Osteoblast (primary cell): ENCODE data around the gene ENPP3. TPM values are rescaled to one million over a fixed set of nuclear protein-coding genes. Genes with fewer than 3 reads are reported as not detected.
A peak's percentile ranks its signal among the peaks of the same experiment; 100 is the strongest.

Source experiments
- DNase-seq: peaks from one replicate; pipeline ENCODE4 v3.0.0; 2011; ENCODE audit warnings: low spot score, mixed read lengths; ENCODE audit not compliant: insufficient read length; ENCODE audit errors: missing footprints
- H2AFZ ChIP-seq: 2 replicates; pipeline ENCODE4 v1.6.0; 2011; ENCODE audit warnings: mild to moderate bottlenecking, low read length
- H3K27ac ChIP-seq: 2 replicates; pipeline ENCODE4 v1.5.1; 2011; ENCODE audit warnings: mild to moderate bottlenecking, low read depth, low read length, moderate library complexity
- H3K27me3 ChIP-seq: 2 replicates; pipeline ENCODE4 v1.6.0; 2012; ENCODE audit warnings: mild to moderate bottlenecking, control low read depth, inconsistent platforms, low read length, moderate library complexity; ENCODE audit not compliant: insufficient read depth
- H3K36me3 ChIP-seq: 2 replicates; pipeline ENCODE4 v1.5.1; 2011; ENCODE audit warnings: mild to moderate bottlenecking, low read length, control low read depth, moderate library complexity; ENCODE audit not compliant: insufficient read depth
- H3K4me1 ChIP-seq: 2 replicates; pipeline ENCODE4 v1.5.1; 2011; ENCODE audit warnings: mild to moderate bottlenecking, low read length, control low read depth, moderate library complexity; ENCODE audit not compliant: insufficient read depth
- H3K4me2 ChIP-seq: 2 replicates; pipeline ENCODE4 v1.6.0; 2011; ENCODE audit warnings: mild to moderate bottlenecking, low read length; ENCODE audit not compliant: insufficient read depth
- H3K4me3 ChIP-seq: fragments of 200-600 bp; sonication (generic); 3 replicates; pipeline ENCODE4 v1.5.1; 2012; ENCODE audit warnings: mild to moderate bottlenecking, low read length, inconsistent platforms; ENCODE audit not compliant: insufficient read depth
- H3K79me2 ChIP-seq: 2 replicates; pipeline ENCODE4 v1.6.0; 2012; ENCODE audit warnings: mild to moderate bottlenecking, low read length, control low read depth, inconsistent platforms; ENCODE audit not compliant: insufficient read depth
- H3K9me3 ChIP-seq: 2 replicates; pipeline ENCODE4 v1.5.1; 2011; ENCODE audit warnings: low read depth, low read length, control low read depth
- H4K20me1 ChIP-seq: 2 replicates; pipeline ENCODE4 v1.6.0; 2012; ENCODE audit warnings: mild to moderate bottlenecking, low read length, control low read depth; ENCODE audit not compliant: insufficient read depth
- total RNA-seq: library from RNA; depleted of rRNA; stranded (reverse); fragments of >200 nt; gene quantifications from 2 replicates; pipeline ENCODE4 v1.2.3, GENCODE V29; 2012
- TF ChIP-seq, protein P1 (sequence below): IDR thresholded peaks from 2 replicates; pipeline ENCODE4 v1.5.1; 2011; ENCODE audit warnings: mild to moderate bottlenecking, low read depth, low read length, moderate library complexity; ENCODE audit errors: extremely low read depth

ENPP3 gene
- total RNA-seq, 1 donor, result not detected

DNA sequence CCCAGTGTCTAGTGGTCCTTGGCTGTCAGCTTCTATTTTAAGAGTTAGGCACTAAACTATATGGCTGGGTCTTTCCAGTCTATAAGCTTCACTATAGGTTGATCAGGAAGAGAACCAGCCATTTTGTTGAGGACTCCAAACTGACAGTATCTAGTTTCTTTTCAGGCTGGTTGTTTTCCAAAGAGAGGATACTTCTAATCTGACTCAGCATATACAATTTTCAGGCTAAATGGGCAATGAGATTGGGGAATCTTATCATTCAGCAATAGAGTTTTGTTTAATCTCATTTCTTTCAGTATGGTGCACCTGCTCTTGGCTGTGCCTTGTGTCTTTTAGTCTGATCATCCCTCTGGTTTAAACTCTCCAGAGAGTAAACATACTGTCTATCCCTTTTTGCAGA is 94.1 kb downstream of the ENPP3 start:
- H3K4me1 ChIP-seq, result peaks cover 28% of the 10 kb centered on the region
- no peak overlapping the region for H3K4me3 ChIP-seq
- no peaks in the 10 kb centered on the region for H3K9me3 ChIP-seq
- no peaks in the 10 kb centered on the region for H3K27me3 ChIP-seq
- H3K36me3 ChIP-seq, result no peaks in the 10 kb centered on the region
- TF ChIP-seq, protein P1, sequence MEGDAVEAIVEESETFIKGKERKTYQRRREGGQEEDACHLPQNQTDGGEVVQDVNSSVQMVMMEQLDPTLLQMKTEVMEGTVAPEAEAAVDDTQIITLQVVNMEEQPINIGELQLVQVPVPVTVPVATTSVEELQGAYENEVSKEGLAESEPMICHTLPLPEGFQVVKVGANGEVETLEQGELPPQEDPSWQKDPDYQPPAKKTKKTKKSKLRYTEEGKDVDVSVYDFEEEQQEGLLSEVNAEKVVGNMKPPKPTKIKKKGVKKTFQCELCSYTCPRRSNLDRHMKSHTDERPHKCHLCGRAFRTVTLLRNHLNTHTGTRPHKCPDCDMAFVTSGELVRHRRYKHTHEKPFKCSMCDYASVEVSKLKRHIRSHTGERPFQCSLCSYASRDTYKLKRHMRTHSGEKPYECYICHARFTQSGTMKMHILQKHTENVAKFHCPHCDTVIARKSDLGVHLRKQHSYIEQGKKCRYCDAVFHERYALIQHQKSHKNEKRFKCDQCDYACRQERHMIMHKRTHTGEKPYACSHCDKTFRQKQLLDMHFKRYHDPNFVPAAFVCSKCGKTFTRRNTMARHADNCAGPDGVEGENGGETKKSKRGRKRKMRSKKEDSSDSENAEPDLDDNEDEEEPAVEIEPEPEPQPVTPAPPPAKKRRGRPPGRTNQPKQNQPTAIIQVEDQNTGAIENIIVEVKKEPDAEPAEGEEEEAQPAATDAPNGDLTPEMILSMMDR, result no peak
- H3K4me2 ChIP-seq, result no peak overlapping the region
- H3K27ac ChIP-seq, result peak overlapping the region; percentile 29
- H3K79me2 ChIP-seq, result no peaks in the 10 kb centered on the region
- no peaks in the 10 kb centered on the region for H4K20me1 ChIP-seq
- DNase-seq, result peak; percentile 15
- H2AFZ ChIP-seq, result peak overlapping the region; percentile 86

DNA sequence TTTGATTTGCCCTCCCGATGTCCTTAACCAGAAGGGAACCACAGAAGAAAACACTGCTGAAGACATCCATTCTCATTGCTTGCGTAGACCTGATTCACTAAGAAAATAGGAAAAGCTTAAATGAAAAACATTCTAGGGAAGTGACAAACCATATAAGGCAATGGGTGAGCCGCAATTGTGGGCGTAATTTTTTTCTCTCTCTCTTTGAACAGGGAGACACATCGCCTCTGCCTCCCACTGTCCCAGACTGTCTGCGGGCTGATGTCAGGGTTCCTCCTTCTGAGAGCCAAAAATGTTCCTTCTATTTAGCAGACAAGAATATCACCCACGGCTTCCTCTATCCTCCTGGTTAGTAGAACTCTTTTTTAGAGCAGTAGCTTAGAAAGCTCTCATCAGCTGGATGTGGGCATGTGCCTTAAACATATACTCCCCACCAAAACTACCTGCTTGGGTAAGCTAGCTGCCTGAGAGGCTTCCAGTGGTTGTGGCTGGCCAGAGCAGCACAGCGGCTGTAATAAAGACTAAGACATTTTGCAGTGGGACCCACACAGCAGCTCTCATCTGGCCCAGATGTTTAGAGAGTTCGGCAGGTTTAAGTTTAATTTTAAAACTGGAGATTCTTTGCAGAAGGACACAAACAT is 96.4 kb downstream of the ENPP3 start:
- peaks cover 20% of the 10 kb centered on the region for H3K4me1 ChIP-seq
- no peaks in the 10 kb centered on the region for H4K20me1 ChIP-seq
- peak overlapping the region; percentile 85 for H2AFZ ChIP-seq
- H3K27ac ChIP-seq, result peak overlapping the region; percentile 94
- H3K9me3 ChIP-seq, result no peaks in the 10 kb centered on the region
- H3K79me2 ChIP-seq, result no peaks in the 10 kb centered on the region
- peak overlapping the region; percentile 83 for H3K4me2 ChIP-seq
- TF ChIP-seq, protein P1, result no peak
- no peaks in the 10 kb centered on the region for H3K27me3 ChIP-seq
- DNase-seq, result peak; percentile 85
- H3K36me3 ChIP-seq, result no peaks in the 10 kb centered on the region
- H3K4me3 ChIP-seq, result peak overlapping the region; percentile 48

DNA sequence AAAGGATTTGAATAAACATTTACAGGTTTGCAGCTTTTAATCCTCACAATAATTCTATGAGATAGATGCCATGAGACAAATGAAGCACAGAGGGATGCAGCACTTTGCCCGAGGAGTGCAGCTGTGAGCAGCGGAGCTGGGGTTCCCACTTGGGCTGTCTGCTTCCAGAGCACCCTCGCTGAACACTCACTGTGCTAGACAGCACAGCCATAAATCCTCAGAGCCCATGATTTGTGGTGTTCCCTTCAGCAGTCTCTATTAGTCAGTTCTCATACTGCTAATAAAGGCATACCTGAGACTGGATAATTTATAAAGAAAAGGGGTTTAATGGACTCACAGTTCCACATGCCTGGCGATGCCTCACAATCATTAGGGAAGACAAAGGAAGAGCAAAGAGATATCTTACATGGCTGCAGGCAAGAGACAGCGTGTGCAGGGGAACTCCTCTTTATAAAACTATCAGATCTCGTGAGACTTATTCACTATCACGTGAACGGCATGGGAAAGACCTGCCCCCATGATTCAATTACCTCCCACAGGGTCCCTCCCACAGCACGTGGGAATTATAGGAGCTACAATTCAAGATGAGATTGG is 99.0 kb downstream of the ENPP3 start:
- H3K4me2 ChIP-seq, result no peak overlapping the region
- H3K4me1 ChIP-seq, result peaks cover 14% of the 10 kb centered on the region
- H3K9me3 ChIP-seq, result no peaks in the 10 kb centered on the region
- DNase-seq, result no peak
- H3K27ac ChIP-seq, result no peak overlapping the region
- H3K36me3 ChIP-seq, result no peaks in the 10 kb centered on the region
- H3K27me3 ChIP-seq, result no peaks in the 10 kb centered on the region
- TF ChIP-seq, protein P1, result no peak
- no peak overlapping the region for H3K4me3 ChIP-seq
- no peaks in the 10 kb centered on the region for H4K20me1 ChIP-seq
- no peaks in the 10 kb centered on the region for H3K79me2 ChIP-seq
- H2AFZ ChIP-seq, result no peak overlapping the region

DNA sequence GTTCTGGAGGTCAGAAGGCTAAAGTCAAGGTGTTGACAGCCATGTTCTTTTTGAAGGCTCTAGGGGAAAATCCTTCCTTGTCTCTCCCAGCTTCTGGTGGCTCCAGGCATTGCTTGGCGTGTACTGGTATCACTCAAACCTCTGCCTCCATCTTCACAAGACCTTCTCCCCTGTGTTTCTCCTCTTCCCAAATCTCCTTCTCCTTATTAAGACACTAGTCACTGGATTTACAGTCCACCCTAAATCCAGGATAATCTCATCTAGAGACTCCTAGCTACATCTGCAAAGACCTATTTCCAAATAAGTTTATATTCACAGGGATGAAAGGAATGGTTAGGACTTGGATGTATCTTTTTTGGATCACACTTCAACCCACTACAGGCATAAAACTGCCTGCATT is 99.7 kb downstream of the ENPP3 start:
- TF ChIP-seq, protein P1, result no peak
- Histone ChIP-seq H3K36me3 (no peaks in the 10 kb centered on the region), H3K4me3 (no peak overlapping the region), H3K4me2 (no peak overlapping the region), H3K27me3 (no peaks in the 10 kb centered on the region), H2AFZ (peak overlapping the region; percentile 13), H3K79me2 (no peaks in the 10 kb centered on the region), H3K27ac (no peak overlapping the region), H3K4me1 (peaks cover 14% of the 10 kb centered on the region), H4K20me1 (no peaks in the 10 kb centered on the region), H3K9me3 (no peaks in the 10 kb centered on the region)
- no peak for DNase-seq
